ENCODE results near the gene S100P.
A peak's percentile ranks its signal among the peaks of the same experiment; 100 is the strongest.

Gene S100P

GRCh38 chr4:6673191-6673659 is 20.5 kb upstream of the S100P start:
- DNase-seq (ENCODE audit: low read depth in 2 of 2), result peak in 1 of 2 experiments; percentile 40

- DNase-seq (ENCODE audit: low read depth in 2 of 2), result peak; percentile 86 to 91
Observed at GRCh38 chr4:6673660-6674499, 19.8 kb upstream of the S100P start.

GRCh38 chr4:6674500-6675149 is 19.1 kb upstream of the S100P start:
- peak in 1 of 2 experiments; percentile 48 for DNase-seq (ENCODE audit: low read depth in 2 of 2)

- DNase-seq (ENCODE audit: low read depth in 2 of 2), result no peak
Observed at GRCh38 chr4:6676722-6677558, 16.7 kb upstream of the S100P start.

GRCh38 chr4:6680372-6681034 is 13.2 kb upstream of the S100P start:
- DNase-seq (ENCODE audit: low read depth in 2 of 2), result no peak

- no peak for DNase-seq (ENCODE audit: low read depth in 2 of 2)
Observed at GRCh38 chr4:6681191-6681590, 12.5 kb upstream of the S100P start.

GRCh38 chr4:6682862-6683590 is 10.7 kb upstream of the S100P start:
- DNase-seq (ENCODE audit: low read depth in 2 of 2), result no peak

GRCh38 chr4:6684656-6685055 is 9.0 kb upstream of the S100P start:
- DNase-seq (ENCODE audit: low read depth in 2 of 2), result no peak

GRCh38 chr4:6686104-6686787 is 7.4 kb upstream of the S100P start:
- no peak for DNase-seq (ENCODE audit: low read depth in 2 of 2)

GRCh38 chr4:6687947-6688878 is 5.5 kb upstream of the S100P start:
- no peak for DNase-seq (ENCODE audit: low read depth in 2 of 2)

GRCh38 chr4:6688879-6689505 is 4.7 kb upstream of the S100P start:
- DNase-seq (ENCODE audit: low read depth in 2 of 2), result peak; percentile 55 to 73

GRCh38 chr4:6689506-6689960 is 4.1 kb upstream of the S100P start:
- no peak for DNase-seq (ENCODE audit: low read depth in 2 of 2)

- DNase-seq (ENCODE audit: low read depth in 2 of 2), result no peak
Observed at GRCh38 chr4:6692379-6692778, 1.3 kb upstream of the S100P start.

- no peak for DNase-seq (ENCODE audit: low read depth in 2 of 2)
Observed at GRCh38 chr4:6692806-6693205, 872 bp upstream of the S100P start.

GRCh38 chr4:6694177-6694901 is 661 bp downstream of the S100P start:
- DNase-seq (ENCODE audit: low read depth in 2 of 2), result no peak

GRCh38 chr4:6695660-6696610 is 2.3 kb downstream of the S100P start:
- no peak for DNase-seq (ENCODE audit: low read depth in 2 of 2)

GRCh38 chr4:6696611-6697010 is 2.9 kb downstream of the S100P start:
- DNase-seq (ENCODE audit: low read depth in 2 of 2), result no peak
